Measurements from ENCODE around the gene GRIA3.

DNA sequence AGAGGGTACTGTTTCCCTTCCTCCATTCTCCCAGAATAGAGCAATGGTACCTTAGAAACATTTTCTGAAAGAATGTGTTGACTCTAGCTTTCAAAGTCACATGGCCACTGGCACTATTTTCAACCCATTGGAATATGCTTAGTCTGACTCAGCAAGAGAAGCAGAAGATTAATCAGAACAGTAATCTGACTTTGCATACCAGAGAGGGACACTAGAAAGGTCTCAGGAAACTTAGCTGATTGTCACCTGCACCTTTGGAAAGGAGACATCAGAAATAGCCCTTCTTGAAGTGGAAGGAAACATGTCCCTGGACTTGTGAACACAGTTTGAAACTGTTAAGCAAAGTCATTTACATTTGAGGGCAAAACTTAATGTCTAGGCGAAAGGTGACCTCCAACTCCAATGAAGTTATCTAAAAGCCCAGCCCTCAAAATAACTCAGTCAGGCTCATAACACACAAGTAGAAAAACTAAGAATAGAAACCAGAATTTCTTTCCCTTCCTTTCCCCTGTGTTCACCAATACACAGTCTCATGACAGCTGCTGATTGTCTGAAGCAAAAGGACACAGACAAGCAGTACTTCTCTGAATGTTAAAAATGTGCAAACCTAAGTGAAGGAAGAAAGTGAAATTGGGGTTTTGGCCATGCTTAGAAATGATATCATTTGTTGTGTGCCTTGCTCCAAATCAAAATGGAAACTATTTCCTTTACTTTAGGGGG, 270.8 kb downstream of the GRIA3 start:
- no peak for TF ChIP-seq POLR2A (IDR thresholded peaks at IDR 0.05; ENCODE audit: extremely low read depth, insufficient read length)
- TF ChIP-seq, protein P1, sequence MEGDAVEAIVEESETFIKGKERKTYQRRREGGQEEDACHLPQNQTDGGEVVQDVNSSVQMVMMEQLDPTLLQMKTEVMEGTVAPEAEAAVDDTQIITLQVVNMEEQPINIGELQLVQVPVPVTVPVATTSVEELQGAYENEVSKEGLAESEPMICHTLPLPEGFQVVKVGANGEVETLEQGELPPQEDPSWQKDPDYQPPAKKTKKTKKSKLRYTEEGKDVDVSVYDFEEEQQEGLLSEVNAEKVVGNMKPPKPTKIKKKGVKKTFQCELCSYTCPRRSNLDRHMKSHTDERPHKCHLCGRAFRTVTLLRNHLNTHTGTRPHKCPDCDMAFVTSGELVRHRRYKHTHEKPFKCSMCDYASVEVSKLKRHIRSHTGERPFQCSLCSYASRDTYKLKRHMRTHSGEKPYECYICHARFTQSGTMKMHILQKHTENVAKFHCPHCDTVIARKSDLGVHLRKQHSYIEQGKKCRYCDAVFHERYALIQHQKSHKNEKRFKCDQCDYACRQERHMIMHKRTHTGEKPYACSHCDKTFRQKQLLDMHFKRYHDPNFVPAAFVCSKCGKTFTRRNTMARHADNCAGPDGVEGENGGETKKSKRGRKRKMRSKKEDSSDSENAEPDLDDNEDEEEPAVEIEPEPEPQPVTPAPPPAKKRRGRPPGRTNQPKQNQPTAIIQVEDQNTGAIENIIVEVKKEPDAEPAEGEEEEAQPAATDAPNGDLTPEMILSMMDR (IDR thresholded peaks at IDR 0.05; ENCODE audit: low read depth, low read length): no peak

Data from NB4 (cell line).